PFSK-1 (cell line): Measurements from ENCODE around the gene AP1B1.

Experiments used
- POLR2AphosphoS5 ChIP-seq: IDR thresholded peaks from 2 replicates; pipeline ENCODE4 v1.6.1; 2012; ENCODE audit warnings: low read depth, mild to moderate bottlenecking, control low read depth, low read length, moderate library complexity
- REST ChIP-seq, 2 experiments: IDR thresholded peaks; 2 replicates each; pipeline versions ENCODE4 v1.6.1 to v1.8.0; 2011 to 2012; ENCODE audit warnings: low read depth in 2 of 2, low read length in 2 of 2, control low read depth in 1 of 2, inconsistent platforms in 1 of 2, mild to moderate bottlenecking in 1 of 2, moderate library complexity in 1 of 2; ENCODE audit not compliant: insufficient read depth in 1 of 2
- SIN3A ChIP-seq: IDR thresholded peaks from 2 replicates; pipeline ENCODE4 v1.6.1; 2012; ENCODE audit warnings: mild to moderate bottlenecking, low read length, moderate library complexity, borderline replicate concordance; ENCODE audit not compliant: insufficient read depth
- TAF1 ChIP-seq: IDR thresholded peaks from 2 replicates; pipeline ENCODE4 v1.6.1; 2012; ENCODE audit warnings: low read length, control low read depth, borderline replicate concordance; ENCODE audit not compliant: insufficient read depth

GRCh38 chr22:29320546-29320945 lies 67.8 kb downstream of the AP1B1 start:
- TF ChIP-seq POLR2AphosphoS5 (no peak), TAF1 (no peak), SIN3A (no peak), REST (IDR thresholded peaks at IDR 0.05; ENCODE audit: insufficient read depth in 1 of 2, low read depth in 2 of 2, low read length in 2 of 2) (no peak)
